ENCODE measurements around the gene CYP4F2.
"Not testable (repeated sequence)": the region's sequence is repeated elsewhere in the genome, so short reads cannot be mapped to it uniquely, and the experiment has no call there.

The CYP4F2 gene

DNA sequence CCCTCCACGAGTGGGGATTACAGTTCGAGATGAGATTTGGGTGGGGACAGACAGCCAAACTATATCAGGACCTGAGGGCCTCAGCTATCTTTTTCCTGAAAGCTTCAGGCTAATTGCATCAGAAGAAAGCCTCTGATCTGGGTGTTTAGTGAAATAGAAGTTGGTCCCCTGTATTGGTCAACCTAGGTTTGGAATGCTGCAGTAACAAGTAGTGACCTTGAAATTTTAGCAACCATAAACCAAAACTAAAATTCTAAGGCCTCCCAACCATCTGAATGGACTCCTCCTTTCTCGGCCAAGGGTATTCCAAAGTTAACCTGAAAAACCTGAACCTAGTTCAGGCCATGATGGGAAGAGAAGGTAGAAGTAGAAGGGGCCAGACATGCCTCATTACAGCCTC lies 47.5 kb downstream of the CYP4F2 start:
- no peak overlapping the region for H3K4me3 ChIP-seq (ENCODE audit: insufficient read length, low read depth)

GRCh38 chr19:15846923-15847322 lies 51.0 kb downstream of the CYP4F2 start:
- Histone ChIP-seq H3K9me3 (ENCODE audit: insufficient read depth, low read length) (peaks cover 7% of the 10 kb centered on the region; the same call in 1 of the 2 replicates), H3K4me3 (ENCODE audit: insufficient read length, low read depth) (no peak overlapping the region), H3K4me1 (ENCODE audit: insufficient read depth, insufficient read length) (no peaks in the 10 kb centered on the region), H3K9ac (ENCODE audit: insufficient read length, low read depth) (no peak overlapping the region), H3K36me3 (ENCODE audit: insufficient read depth, insufficient read length, low read length) (no peaks in the 10 kb centered on the region), H3K27me3 (ENCODE audit: insufficient read depth, insufficient read length) (no peaks in the 10 kb centered on the region)
- no peak for TF ChIP-seq ZNF274 (IDR thresholded peaks at IDR 0.05; ENCODE audit: low read depth, low read length)
- no peak for TF ChIP-seq SUZ12 (IDR thresholded peaks at IDR 0.05; ENCODE audit: extremely low read depth, insufficient read depth, insufficient read length)
- TF ChIP-seq YY1 (IDR thresholded peaks at IDR 0.05; ENCODE audit: insufficient read depth, insufficient read length) = no peak
- no peak for DNase-seq (ENCODE audit: low read depth, low spot score)

More for the DNA sequence above, 47.5 kb downstream of the CYP4F2 start:
- Histone ChIP-seq H3K27me3 (ENCODE audit: insufficient read depth, insufficient read length) (no peaks in the 10 kb centered on the region), H3K36me3 (ENCODE audit: insufficient read depth, insufficient read length, low read length) (no peaks in the 10 kb centered on the region), H3K9ac (ENCODE audit: insufficient read length, low read depth) (no peak overlapping the region), H3K4me1 (ENCODE audit: insufficient read depth, insufficient read length) (no peaks in the 10 kb centered on the region), H3K9me3 (ENCODE audit: insufficient read depth, low read length) (peaks cover 7% of the 10 kb centered on the region; the same call in 1 of the 2 replicates)
- DNase-seq (ENCODE audit: low read depth, low spot score) = no peak
- TF ChIP-seq ZNF274 (IDR thresholded peaks at IDR 0.05; ENCODE audit: low read depth, low read length) (no peak), SUZ12 (IDR thresholded peaks at IDR 0.05; ENCODE audit: extremely low read depth, insufficient read depth, insufficient read length) (no peak), YY1 (IDR thresholded peaks at IDR 0.05; ENCODE audit: insufficient read depth, insufficient read length) (no peak)

- H3K4me3 ChIP-seq (ENCODE audit: insufficient read length, low read depth); H3K4me1 ChIP-seq (ENCODE audit: insufficient read depth, insufficient read length); H3K36me3 ChIP-seq (ENCODE audit: insufficient read depth, insufficient read length, low read length); DNase-seq (ENCODE audit: low read depth, low spot score); H3K9me3 ChIP-seq (ENCODE audit: insufficient read depth, low read length); H3K27me3 ChIP-seq (ENCODE audit: insufficient read depth, insufficient read length); H3K9ac ChIP-seq (ENCODE audit: insufficient read length, low read depth): not testable (repeated sequence)
These were observed 54.0 kb downstream of the CYP4F2 start for GRCh38 chr19:15843894-15844222.

DNA sequence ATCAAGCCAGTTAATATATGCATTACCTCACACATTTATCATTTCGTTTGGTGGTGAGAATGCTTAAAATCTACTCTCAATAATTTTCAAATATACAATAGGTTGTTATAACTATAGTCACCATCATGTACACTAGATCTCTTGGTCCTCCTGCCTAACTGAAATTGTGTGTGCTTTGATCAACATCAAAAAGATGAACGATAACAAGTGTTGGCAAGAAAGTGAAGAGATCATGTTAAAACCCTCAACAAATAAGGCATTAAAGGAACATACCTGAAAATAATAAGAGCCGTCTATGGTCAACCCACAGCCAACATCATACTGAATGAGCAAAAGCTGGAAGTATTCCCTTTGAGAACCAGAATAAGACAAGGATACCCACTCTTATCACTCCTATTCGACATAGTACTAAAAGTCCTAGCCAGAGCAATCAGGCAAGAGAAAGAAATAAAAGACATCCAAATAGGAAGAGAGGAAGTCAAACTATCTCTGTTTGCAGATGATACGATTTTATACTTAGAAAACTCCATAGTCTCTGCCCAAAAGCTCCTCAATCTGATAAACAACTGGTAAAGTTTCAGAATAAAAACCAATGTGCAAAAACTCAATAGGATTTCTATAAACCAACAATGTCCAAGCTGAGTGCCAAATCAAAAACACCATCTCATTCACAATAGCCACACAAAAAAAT lies 54.5 kb downstream of the CYP4F2 start:
- no peaks in the 10 kb centered on the region for H3K36me3 ChIP-seq (ENCODE audit: insufficient read depth, insufficient read length, low read length)
- H3K9ac ChIP-seq (ENCODE audit: insufficient read length, low read depth) = no peak overlapping the region
- DNase-seq (ENCODE audit: low read depth, low spot score) = no peak
- TF ChIP-seq YY1 (IDR thresholded peaks at IDR 0.05; ENCODE audit: insufficient read depth, insufficient read length) = no peak
- TF ChIP-seq ZNF274 (IDR thresholded peaks at IDR 0.05; ENCODE audit: low read depth, low read length) = no peak
- TF ChIP-seq SUZ12 (IDR thresholded peaks at IDR 0.05; ENCODE audit: extremely low read depth, insufficient read depth, insufficient read length) = no peak
- no peaks in the 10 kb centered on the region for H3K27me3 ChIP-seq (ENCODE audit: insufficient read depth, insufficient read length)
- no peaks in the 10 kb centered on the region for H3K4me1 ChIP-seq (ENCODE audit: insufficient read depth, insufficient read length)
- H3K9me3 ChIP-seq (ENCODE audit: insufficient read depth, low read length) = no peaks in the 10 kb centered on the region
- no peak overlapping the region for H3K4me3 ChIP-seq (ENCODE audit: insufficient read length, low read depth)

DNA sequence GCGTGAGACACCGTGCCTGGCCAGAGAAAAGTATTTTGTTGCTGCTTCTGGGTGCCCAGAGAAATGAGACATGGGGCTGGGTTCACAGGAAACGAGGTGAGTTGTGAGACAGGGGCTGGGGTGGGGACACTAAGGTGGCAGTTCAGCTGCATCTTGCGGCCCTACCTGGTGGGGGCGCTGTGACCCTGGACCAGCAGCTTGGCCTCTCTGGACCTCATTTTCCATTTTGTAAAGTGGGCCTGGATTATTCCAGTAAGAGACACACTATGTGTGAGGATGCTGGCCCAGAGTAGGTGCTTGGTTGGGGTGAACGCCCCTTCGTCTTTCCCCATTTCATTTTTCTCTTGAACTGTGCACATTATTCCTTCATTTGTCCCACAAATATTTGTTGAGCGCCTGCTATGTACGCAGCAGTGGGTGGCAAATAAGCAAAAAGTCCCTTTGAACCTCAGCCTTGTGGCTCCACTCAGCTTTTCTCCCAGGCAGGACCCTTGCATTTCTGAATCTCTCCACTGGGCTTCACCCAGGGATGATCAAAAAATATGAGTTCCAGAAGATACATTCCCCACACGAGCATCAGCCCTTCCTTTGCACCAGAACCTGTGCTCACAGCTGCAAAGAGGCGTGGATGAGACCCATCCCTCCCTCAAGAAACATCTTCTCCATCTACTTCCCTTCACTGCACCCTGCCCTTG lies 55.9 kb downstream of the CYP4F2 start:
- H3K4me3 ChIP-seq (ENCODE audit: insufficient read length, low read depth) = no peak overlapping the region

DNA sequence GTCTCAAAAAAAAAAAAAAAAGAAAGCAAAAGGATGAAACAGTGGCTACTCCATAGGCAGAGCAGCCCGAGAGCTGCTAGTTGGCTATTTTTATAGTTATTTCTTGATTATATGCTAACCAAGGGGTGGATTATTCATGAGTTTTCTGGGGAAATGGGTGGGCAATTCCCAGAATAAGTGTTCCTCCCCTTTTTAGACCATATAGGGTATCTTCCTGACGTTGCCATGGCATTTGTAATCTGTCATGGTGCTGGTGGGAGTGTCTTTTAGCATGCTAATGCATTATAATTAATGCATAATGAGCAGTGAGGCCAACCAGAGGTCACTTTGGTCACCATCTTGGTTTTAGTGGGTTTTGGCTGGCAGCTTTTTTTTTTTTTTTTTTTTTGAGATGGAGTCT lies 57.0 kb downstream of the CYP4F2 start:
- DNase-seq (ENCODE audit: low read depth, low spot score) = no peak
- no peak overlapping the region for H3K9ac ChIP-seq (ENCODE audit: insufficient read length, low read depth)
- H3K27me3 ChIP-seq (ENCODE audit: insufficient read depth, insufficient read length) = no peaks in the 10 kb centered on the region
- H3K4me1 ChIP-seq (ENCODE audit: insufficient read depth, insufficient read length) = no peaks in the 10 kb centered on the region
- H3K9me3 ChIP-seq (ENCODE audit: insufficient read depth, low read length) = no peaks in the 10 kb centered on the region
- no peak overlapping the region for H3K4me3 ChIP-seq (ENCODE audit: insufficient read length, low read depth)
- TF ChIP-seq SUZ12 (IDR thresholded peaks at IDR 0.05; ENCODE audit: extremely low read depth, insufficient read depth, insufficient read length) = no peak
- no peak for TF ChIP-seq ZNF274 (IDR thresholded peaks at IDR 0.05; ENCODE audit: low read depth, low read length)
- no peak for TF ChIP-seq YY1 (IDR thresholded peaks at IDR 0.05; ENCODE audit: insufficient read depth, insufficient read length)
- no peaks in the 10 kb centered on the region for H3K36me3 ChIP-seq (ENCODE audit: insufficient read depth, insufficient read length, low read length)

More for the DNA sequence above, 55.9 kb downstream of the CYP4F2 start:
- Histone ChIP-seq H3K36me3 (ENCODE audit: insufficient read depth, insufficient read length, low read length) (no peaks in the 10 kb centered on the region), H3K9me3 (ENCODE audit: insufficient read depth, low read length) (no peaks in the 10 kb centered on the region), H3K4me1 (ENCODE audit: insufficient read depth, insufficient read length) (no peaks in the 10 kb centered on the region), H3K27me3 (ENCODE audit: insufficient read depth, insufficient read length) (no peaks in the 10 kb centered on the region), H3K9ac (ENCODE audit: insufficient read length, low read depth) (no peak overlapping the region)
- DNase-seq (ENCODE audit: low read depth, low spot score) = no peak
- TF ChIP-seq SUZ12 (IDR thresholded peaks at IDR 0.05; ENCODE audit: extremely low read depth, insufficient read depth, insufficient read length) (no peak), YY1 (IDR thresholded peaks at IDR 0.05; ENCODE audit: insufficient read depth, insufficient read length) (no peak), ZNF274 (IDR thresholded peaks at IDR 0.05; ENCODE audit: low read depth, low read length) (no peak)

GRCh38 chr19:15839888-15840287 lies 58.0 kb downstream of the CYP4F2 start:
- not testable (repeated sequence) for H3K27me3 ChIP-seq (ENCODE audit: insufficient read depth, insufficient read length); H3K9me3 ChIP-seq (ENCODE audit: insufficient read depth, low read length); H3K9ac ChIP-seq (ENCODE audit: insufficient read length, low read depth); H3K36me3 ChIP-seq (ENCODE audit: insufficient read depth, insufficient read length, low read length); H3K4me3 ChIP-seq (ENCODE audit: insufficient read length, low read depth); DNase-seq (ENCODE audit: low read depth, low spot score); H3K4me1 ChIP-seq (ENCODE audit: insufficient read depth, insufficient read length)

Measured in NT2/D1 (cell line).